HCT116 (cell line): ENCODE results near the gene PDE4D. TPM values are rescaled to one million over a fixed set of nuclear protein-coding genes. Genes with fewer than 3 reads are reported as not detected.

ENCODE experiments used
- ATAC-seq: fragments of 200-7000 bp; cut with Tn5 transposase; 2 replicates; pipeline ENCODE4 v1.9.1; 2020; ENCODE audit warnings: mild to moderate bottlenecking, moderate library complexity
- BruUV-seq: library from RNA; stranded (reverse); fragments of 400-500 nt; replicated peaks from 2 replicates; lab custom pipeline; 2021; lab: Mats Ljungman, UMichigan
- CTCF ChIA-PET: fragments of 300-600 bp; sonication (Branson Sonifier 250); formaldehyde crosslinking; loops from one replicate; lab custom pipeline; 2021; ENCODE audit warnings: antibody characterized with exemption; lab: Charles Lee
- POLR2A ChIA-PET: fragments of 300-600, 350-600 bp; sonication (Branson Sonifier 250); formaldehyde crosslinking; loops from one replicate; lab custom pipeline; 2021; ENCODE audit warnings: antibody characterized with exemption; lab: Charles Lee
- RAD21 ChIA-PET, 2 experiments: fragments of 300-600 bp; sonication (Branson Sonifier 250); formaldehyde crosslinking; loops; one replicate each; lab custom pipeline; 2023; ENCODE audit warnings: low total read pairs in 2 of 2; ENCODE audit not compliant: uncharacterized antibody in 2 of 2, unreplicated experiment in 2 of 2, low non-redundant PET in 1 of 2; lab: Charles Lee
- DNase-seq: peaks from one replicate; pipeline ENCODE4 v3.0.0-alpha.2; 2010; ENCODE audit warnings: low read depth, low spot score
- H2AFZ ChIP-seq: fragments of 200-600 bp; shearing (Covaris generic), sonication (generic); 2 replicates; pipeline ENCODE4 v1.6.1; 2017; ENCODE audit warnings: low read depth, mixed run types, mixed read lengths, antibody characterized with exemption, low read length; ENCODE audit not compliant: poor library complexity, severe bottlenecking
- H3K27ac ChIP-seq: 2 replicates; pipeline ENCODE4 v1.5.1; 2012; ENCODE audit warnings: low read depth, low read length
- H3K27me3 ChIP-seq: fragments of 200-600 bp; sonication (generic); 2 replicates; pipeline ENCODE4 v1.6.1; 2016; ENCODE audit warnings: mixed run types, low read length, mixed read lengths; ENCODE audit not compliant: insufficient read depth
- H3K36me3 ChIP-seq, 2 experiments: fragments of 200-500 bp in 1 of 2; fragments of 200-600 bp in 1 of 2; sonication (Bioruptor generic) in 1 of 2; sonication (generic) in 1 of 2; 2 replicates each; pipeline versions ENCODE4 v1.5.1 to v1.6.1; 2014 to 2016; ENCODE audit warnings: low read length in 2 of 2, inconsistent platforms in 1 of 2, mixed read lengths in 1 of 2, mixed run types in 1 of 2; ENCODE audit not compliant: insufficient read depth in 2 of 2, control insufficient read depth in 1 of 2
- H3K4me1 ChIP-seq, 2 experiments: fragments of 200-600 bp in 1 of 2; sonication (generic) in 1 of 2; 2 replicates each; pipeline versions ENCODE4 v1.5.1 to v1.6.1; 2012 to 2017; ENCODE audit warnings: low read length in 2 of 2, inconsistent platforms in 1 of 2, mild to moderate bottlenecking in 1 of 2, mixed read lengths in 1 of 2, mixed run types in 1 of 2, moderate library complexity in 1 of 2; ENCODE audit not compliant: insufficient read depth in 2 of 2, control insufficient read depth in 1 of 2
- H3K4me2 ChIP-seq: fragments of 200-600 bp; sonication (generic); 2 replicates; pipeline ENCODE4 v1.6.1; 2017; ENCODE audit warnings: mixed run types, low read length, mixed read lengths
- H3K4me3 ChIP-seq, 2 experiments: fragments of 200-600 bp in 1 of 2; sonication (generic) in 1 of 2; replicated peaks in 1 of 2; 2 replicates each; pipeline ENCODE4 v1.5.1; 2011 to 2016; ENCODE audit warnings: low read length in 2 of 2, control low read depth in 1 of 2, low read depth in 1 of 2, mild to moderate bottlenecking in 1 of 2, mixed read lengths in 1 of 2, mixed run types in 1 of 2
- H3K79me2 ChIP-seq: fragments of 200-600 bp; sonication (generic); 2 replicates; pipeline ENCODE4 v1.6.1; 2017; ENCODE audit warnings: mild to moderate bottlenecking, mixed run types, low read length, moderate library complexity, mixed read lengths; ENCODE audit not compliant: insufficient read depth
- H3K9ac ChIP-seq: fragments of 200-600 bp; sonication (generic); 2 replicates; pipeline ENCODE4 v1.6.1; 2016; ENCODE audit warnings: low read length, mixed read lengths
- H3K9me2 ChIP-seq: fragments of 200-600 bp; sonication (generic), shearing (Covaris generic); 2 replicates; pipeline ENCODE4 v1.6.1; 2017; ENCODE audit warnings: mixed run types, mild to moderate bottlenecking, moderate library complexity; ENCODE audit not compliant: insufficient read depth
- H3K9me3 ChIP-seq, 2 experiments: fragments of 200-500 bp in 1 of 2; fragments of 200-600 bp in 1 of 2; sonication (Bioruptor generic) in 1 of 2; sonication (generic) in 1 of 2; 2 replicates each; pipeline ENCODE4 v1.6.1; 2014 to 2017; ENCODE audit warnings: low read length in 2 of 2, mixed read lengths in 2 of 2, inconsistent platforms in 1 of 2, low read depth in 1 of 2, mild to moderate bottlenecking in 1 of 2, mixed run types in 1 of 2, moderate library complexity in 1 of 2; ENCODE audit not compliant: control insufficient read depth in 1 of 2, insufficient read depth in 1 of 2
- H4K20me1 ChIP-seq: fragments of 200-600 bp; sonication (generic), shearing (Covaris generic); 2 replicates; pipeline ENCODE4 v1.6.1; 2017; ENCODE audit warnings: mixed run types, mild to moderate bottlenecking, moderate library complexity; ENCODE audit not compliant: insufficient read depth
- EZH2 ChIP-seq: fragments of 200-600 bp; sonication (generic); IDR thresholded peaks from 2 replicates; pipeline ENCODE4 v1.6.1; 2017; ENCODE audit warnings: antibody characterized with exemption, mixed run types
- EZH2phosphoT487 ChIP-seq: fragments of 200-600 bp; IDR thresholded peaks from 2 replicates; pipeline ENCODE4 v1.6.1; 2018; ENCODE audit warnings: antibody characterized with exemption, borderline replicate concordance
- MAX ChIP-seq: IDR thresholded peaks from 2 replicates; pipeline ENCODE4 v1.6.1; 2012
- POLR2A ChIP-seq: IDR thresholded peaks from 2 replicates; pipeline ENCODE4 v1.7.0; 2011; ENCODE audit warnings: borderline replicate concordance; ENCODE audit not compliant: insufficient read depth, insufficient read length; ENCODE audit errors: extremely low read depth
- REST ChIP-seq: IDR thresholded peaks from 2 replicates; pipeline ENCODE4 v1.6.1; 2012; ENCODE audit warnings: low read depth
- SRF ChIP-seq: IDR thresholded peaks from 2 replicates; pipeline ENCODE4 v1.6.1; 2012; ENCODE audit warnings: low read depth
- YY1 ChIP-seq: IDR thresholded peaks from 2 replicates; pipeline ENCODE4 v1.6.1; 2011; ENCODE audit warnings: low read length, low read depth, moderate library complexity, mild to moderate bottlenecking; ENCODE audit not compliant: insufficient replicate concordance; ENCODE audit errors: extremely low read depth
- ZNF274 ChIP-seq: fragments of 200-500 bp; sonication (Bioruptor generic); IDR thresholded peaks from 2 replicates; pipeline ENCODE4 v1.6.1; 2014; ENCODE audit warnings: mild to moderate bottlenecking, low read depth, low read length, inconsistent platforms
- intact Hi-C: fragments of 100-400 bp; cut with micrococcal nuclease; formaldehyde crosslinking; loops from 2 replicates; pipeline ENCODE4 v1.10.0; 2022
- total RNA-seq: library from RNA; stranded (reverse); gene quantifications from one replicate; pipeline ENCODE4 v1.2.1, GENCODE V29; 2021; ENCODE audit not compliant: unreplicated experiment
- TF ChIP-seq, protein P1 (sequence below), 3 experiments: fragments of 200-600 bp in 1 of 3; sonication (generic) in 1 of 3; IDR thresholded peaks in 2 of 3; conservative IDR thresholded peaks in 1 of 3; 2 replicates each; pipeline ENCODE4 v1.5.1; 2012 to 2017; ENCODE audit warnings: low read depth in 2 of 3, low read length in 2 of 3, antibody characterized with exemption in 1 of 3, borderline replicate concordance in 1 of 3, control low read depth in 1 of 3, mild to moderate bottlenecking in 1 of 3, mixed read lengths in 1 of 3, mixed run types in 1 of 3, moderate library complexity in 1 of 3; ENCODE audit not compliant: insufficient read depth in 1 of 3

PDE4D gene
- total RNA-seq, 1 experiment from 2014 or later: 1.1 TPM

GRCh38 chr5:59537961-59538749 lies 355.4 kb downstream of the PDE4D start:
- Histone ChIP-seq H3K9me2 (no peaks in the 10 kb centered on the region), H4K20me1 (no peaks in the 10 kb centered on the region; the same call in 1 of the 2 replicates), H3K9ac (no peak overlapping the region), H3K79me2 (no peaks in the 10 kb centered on the region), H3K27ac (no peak overlapping the region), H2AFZ (no peak overlapping the region), H3K36me3 (no peaks in the 10 kb centered on the region), H3K4me1 (no peaks in the 10 kb centered on the region), H3K9me3 (no peaks in the 10 kb centered on the region), H3K4me2 (no peak overlapping the region), H3K4me3 (no peak overlapping the region), H3K27me3 (0 out of 2 replicates have a peak, but pooled peaks cover 3% of the 10 kb centered on the region)
- ChIA-PET CTCF (no interaction called here), POLR2A (no interaction called here), RAD21 (no interaction called here)
- no peak for ATAC-seq
- intact Hi-C loops: no loop called here
- no peak for TF ChIP-seq MAX
- TF ChIP-seq SRF: no peak
- TF ChIP-seq EZH2: no peak
- no peak for TF ChIP-seq REST
- TF ChIP-seq, protein P1, sequence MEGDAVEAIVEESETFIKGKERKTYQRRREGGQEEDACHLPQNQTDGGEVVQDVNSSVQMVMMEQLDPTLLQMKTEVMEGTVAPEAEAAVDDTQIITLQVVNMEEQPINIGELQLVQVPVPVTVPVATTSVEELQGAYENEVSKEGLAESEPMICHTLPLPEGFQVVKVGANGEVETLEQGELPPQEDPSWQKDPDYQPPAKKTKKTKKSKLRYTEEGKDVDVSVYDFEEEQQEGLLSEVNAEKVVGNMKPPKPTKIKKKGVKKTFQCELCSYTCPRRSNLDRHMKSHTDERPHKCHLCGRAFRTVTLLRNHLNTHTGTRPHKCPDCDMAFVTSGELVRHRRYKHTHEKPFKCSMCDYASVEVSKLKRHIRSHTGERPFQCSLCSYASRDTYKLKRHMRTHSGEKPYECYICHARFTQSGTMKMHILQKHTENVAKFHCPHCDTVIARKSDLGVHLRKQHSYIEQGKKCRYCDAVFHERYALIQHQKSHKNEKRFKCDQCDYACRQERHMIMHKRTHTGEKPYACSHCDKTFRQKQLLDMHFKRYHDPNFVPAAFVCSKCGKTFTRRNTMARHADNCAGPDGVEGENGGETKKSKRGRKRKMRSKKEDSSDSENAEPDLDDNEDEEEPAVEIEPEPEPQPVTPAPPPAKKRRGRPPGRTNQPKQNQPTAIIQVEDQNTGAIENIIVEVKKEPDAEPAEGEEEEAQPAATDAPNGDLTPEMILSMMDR (IDR thresholded peaks at IDR 0.05 in 2 of 3, conservative IDR thresholded peaks at IDR 0.05 in 1 of 3; ENCODE audit: borderline replicate concordance in 1 of 3, insufficient read depth in 1 of 3, low read depth in 2 of 3, low read length in 2 of 3): no peak
- no peak for TF ChIP-seq ZNF274
- TF ChIP-seq YY1: no peak
- TF ChIP-seq POLR2A: no peak
- TF ChIP-seq EZH2phosphoT487: no peak
- no TSS peak for BruUV-seq
- no peak for DNase-seq
